H1 (cell line): ENCODE data around the gene TRUB1. TPM values are rescaled to one million over a fixed set of nuclear protein-coding genes. Genes with fewer than 3 reads are reported as not detected.

Experiments
- USF2 ChIP-seq: IDR thresholded peaks from 2 replicates; pipeline ENCODE4 v1.6.1; 2011; ENCODE audit warnings: low read length, improper control_type of control experiment
- polyA plus RNA-seq, 7 experiments: library from polyadenylated mRNA; depleted of rRNA in 3 of 7; stranded (reverse) in 5 of 7; unstranded in 2 of 7; fragments of >200 nt in 5 of 7; fragments of 200-250 nt in 2 of 7; gene quantifications; 1 replicate in 5 of 7; 2 replicates in 1 of 7; 4 replicates in 1 of 7; pipeline versions ENCODE4 v1.2.1 to v1.2.3, GENCODE V29; 2011 to 2013; ENCODE audit warnings: missing spikeins in 2 of 7, mixed read lengths in 2 of 7
- total RNA-seq: library from RNA; stranded (reverse); fragmentation: NEBNext Ultra II Directional; extraction: Animal tissue kit (Norgen Biotek cat#: 25700); gene quantifications from 2 replicates; pipeline ENCODE4 v1.2.1, GENCODE V29; 2021

Gene TRUB1
- total and polyA plus RNA-seq, 2 of the 8 experiments (the other 6 are each of a cell fraction or from before 2014, with no cell fraction given): 6.3 to 22.2 TPM

DNA sequence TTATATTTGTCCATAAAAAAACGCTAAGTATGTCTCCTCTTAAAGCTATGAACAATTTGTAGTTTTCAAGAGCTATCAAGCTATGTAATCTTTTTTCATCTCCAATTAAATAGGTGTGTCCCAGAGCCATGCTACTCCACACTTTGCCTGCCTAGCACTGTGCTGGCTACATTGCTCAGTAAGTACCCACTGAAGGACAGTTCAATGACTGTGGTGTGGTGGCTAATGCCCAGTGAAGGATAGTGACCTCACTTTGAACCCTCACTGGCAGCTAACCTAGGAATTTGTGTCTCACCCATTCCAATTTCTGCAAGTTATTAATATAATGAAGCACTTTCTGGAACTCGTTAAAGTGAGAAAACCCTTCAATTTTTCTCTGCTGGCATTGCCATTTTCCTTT, 14.4 kb upstream of the TRUB1 start (continued):
- no peak for TF ChIP-seq USF2
- TF ChIP-seq, all 59 proteins: peak for 0
